ENCODE data around the gene NUDT1.

DNA sequence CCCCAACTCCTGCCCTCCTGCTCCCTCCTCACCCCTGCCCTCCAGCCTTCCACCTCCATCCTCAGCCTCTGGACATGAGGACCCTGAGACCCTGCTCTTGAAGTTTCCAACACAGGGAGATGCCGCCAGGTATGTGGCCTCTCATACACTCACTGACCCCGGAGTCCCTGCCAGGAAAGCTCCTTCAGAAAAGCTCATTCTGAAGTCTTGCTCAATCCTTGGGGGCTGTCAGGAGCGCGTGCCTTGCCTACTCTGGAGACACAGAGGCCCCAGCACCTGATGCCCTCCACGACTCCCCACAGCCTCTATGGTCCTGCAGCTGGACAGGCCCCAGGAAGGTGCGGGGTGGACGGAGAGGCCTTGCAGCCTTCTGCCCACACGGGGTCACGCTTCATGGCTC is 11.0 kb downstream of the NUDT1 start:
- TF ChIP-seq, protein P1, sequence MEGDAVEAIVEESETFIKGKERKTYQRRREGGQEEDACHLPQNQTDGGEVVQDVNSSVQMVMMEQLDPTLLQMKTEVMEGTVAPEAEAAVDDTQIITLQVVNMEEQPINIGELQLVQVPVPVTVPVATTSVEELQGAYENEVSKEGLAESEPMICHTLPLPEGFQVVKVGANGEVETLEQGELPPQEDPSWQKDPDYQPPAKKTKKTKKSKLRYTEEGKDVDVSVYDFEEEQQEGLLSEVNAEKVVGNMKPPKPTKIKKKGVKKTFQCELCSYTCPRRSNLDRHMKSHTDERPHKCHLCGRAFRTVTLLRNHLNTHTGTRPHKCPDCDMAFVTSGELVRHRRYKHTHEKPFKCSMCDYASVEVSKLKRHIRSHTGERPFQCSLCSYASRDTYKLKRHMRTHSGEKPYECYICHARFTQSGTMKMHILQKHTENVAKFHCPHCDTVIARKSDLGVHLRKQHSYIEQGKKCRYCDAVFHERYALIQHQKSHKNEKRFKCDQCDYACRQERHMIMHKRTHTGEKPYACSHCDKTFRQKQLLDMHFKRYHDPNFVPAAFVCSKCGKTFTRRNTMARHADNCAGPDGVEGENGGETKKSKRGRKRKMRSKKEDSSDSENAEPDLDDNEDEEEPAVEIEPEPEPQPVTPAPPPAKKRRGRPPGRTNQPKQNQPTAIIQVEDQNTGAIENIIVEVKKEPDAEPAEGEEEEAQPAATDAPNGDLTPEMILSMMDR (IDR thresholded peaks at IDR 0.05; ENCODE audit: low read length): no peak
- no peak for TF ChIP-seq EZH2 (IDR thresholded peaks at IDR 0.05; ENCODE audit: borderline replicate concordance, low read length)
